Stimulated activated CD4-positive, alpha-beta T cell treated with anti-CD3 and anti-CD28 coated beads, Interleukin-15, amount 100 ng/mL, for 48 hours (primary cell): Measurements from ENCODE around the gene KCNN1.
A peak's percentile ranks its signal among the peaks of the same experiment; 100 is the strongest.
"Not testable (repeated sequence)": the region's sequence is repeated elsewhere in the genome, so short reads cannot be mapped to it uniquely, and the experiment has no call there.

Experiments used
- DNase-seq, 2 donors: peaks; one replicate each; pipeline ENCODE4 v3.0.0-alpha.2; 2020; ENCODE audit warnings: low read depth in 2 of 2

The KCNN1 gene

DNA sequence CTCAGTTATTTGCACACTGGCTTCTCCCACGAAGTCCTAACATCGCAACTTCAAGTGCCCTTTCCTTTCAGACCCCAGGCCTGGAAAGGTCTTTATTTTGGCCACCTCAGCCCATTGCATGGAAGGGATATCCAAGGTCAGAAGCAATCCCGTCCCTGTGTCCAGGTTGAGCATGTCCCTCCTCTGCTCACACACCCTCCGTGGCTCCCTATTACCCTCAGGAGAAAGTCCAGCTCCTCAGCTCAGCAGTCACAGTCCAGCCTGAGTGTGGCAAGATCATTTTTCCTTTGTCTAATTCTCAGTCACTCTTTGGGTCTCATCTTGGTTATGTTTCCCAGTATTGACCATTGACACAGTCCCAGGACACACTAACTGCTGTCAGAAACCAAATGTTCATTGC, 60.2 kb downstream of the KCNN1 start:
- no peak for DNase-seq

DNA sequence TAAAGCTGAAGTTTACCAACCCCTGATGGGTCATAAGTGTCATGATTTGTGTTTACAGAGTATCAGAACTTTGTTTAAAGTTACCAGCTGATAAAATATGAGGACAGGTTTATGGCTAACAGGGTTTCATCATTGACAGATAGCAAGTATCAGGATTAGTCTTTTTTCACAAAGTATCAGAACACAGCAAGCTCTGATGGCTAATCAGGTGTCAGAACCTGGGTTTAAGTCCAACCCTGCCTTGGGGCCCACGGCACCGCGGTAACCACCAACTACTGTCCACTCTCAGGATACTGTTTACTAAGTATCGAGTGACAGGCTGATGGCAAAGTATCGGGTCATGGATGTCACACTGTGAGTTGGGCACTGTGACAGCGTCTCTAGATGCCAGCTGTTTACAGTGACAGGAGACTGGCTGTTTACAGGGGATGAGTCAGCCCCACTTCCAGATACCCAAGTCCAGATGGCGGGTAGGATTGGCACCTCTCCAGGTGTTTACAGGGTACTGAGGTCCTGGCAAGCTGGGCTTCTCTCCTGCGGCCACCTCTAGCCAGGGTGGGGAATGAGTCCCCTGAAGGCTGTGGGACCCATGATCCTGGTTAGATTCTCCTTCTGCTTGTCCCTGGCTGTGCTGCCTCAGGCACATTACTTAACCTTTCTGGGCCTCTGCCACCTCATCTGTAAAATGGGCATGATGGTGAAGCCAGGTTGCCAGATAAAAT, 62.9 kb downstream of the KCNN1 start:
- DNase-seq = no peak

DNA sequence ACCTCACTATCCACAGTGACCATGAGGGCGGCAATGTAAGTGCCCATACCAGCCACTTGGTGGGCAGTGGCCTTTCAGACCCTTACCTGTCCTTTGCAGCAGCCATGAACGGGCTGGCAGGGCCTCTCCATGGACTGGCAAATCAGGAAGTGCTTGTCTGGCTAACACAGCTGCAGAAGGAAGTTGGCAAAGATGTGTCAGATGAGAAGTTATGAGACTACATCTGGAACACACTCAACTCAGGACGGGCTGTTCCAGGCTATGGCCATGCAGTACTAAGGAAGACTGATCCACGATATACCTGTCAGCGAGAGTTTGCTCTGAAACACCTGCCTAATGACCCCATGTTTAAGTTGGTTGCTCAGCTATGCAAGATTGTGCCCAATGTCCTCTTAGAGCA, 64.5 kb downstream of the KCNN1 start:
- DNase-seq = not testable (repeated sequence)

DNA sequence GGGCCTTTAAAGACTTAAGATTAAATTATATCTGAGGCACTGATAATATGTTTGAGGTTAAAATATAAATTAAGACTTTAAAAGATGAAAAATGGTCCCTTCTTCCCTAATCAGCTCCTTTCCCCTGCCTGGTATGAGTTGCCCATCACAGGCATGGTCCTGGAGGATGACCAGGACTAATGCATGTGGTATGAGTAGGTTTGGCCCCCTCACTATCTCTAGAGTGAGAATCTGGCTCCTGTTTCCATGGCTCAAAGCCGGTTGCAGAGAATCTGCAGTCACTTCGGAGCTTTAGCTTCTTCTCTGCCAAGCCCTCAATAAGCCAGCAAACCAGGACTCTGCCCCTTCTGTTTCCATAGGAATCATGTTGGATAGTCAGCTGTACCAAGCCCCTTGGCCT, 65.2 kb downstream of the KCNN1 start:
- not testable (repeated sequence) for DNase-seq

DNA sequence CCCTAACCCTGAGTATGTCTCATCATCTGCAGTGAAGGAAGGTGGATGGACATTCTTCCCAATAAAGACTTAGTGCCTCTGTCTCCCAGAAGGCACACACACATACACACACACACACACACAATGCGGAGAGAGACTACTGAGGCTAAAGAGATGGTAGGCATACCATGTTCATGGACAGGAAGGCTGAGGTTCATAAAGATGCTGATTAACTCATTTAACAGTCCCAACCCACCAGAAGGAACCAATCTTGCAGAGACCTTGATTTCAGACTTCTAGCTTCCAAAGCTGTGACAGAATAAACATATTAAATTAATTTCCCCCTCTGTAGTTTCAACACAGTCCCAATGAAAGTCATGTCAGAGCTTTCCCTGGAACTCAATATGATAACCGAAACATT, 74.1 kb downstream of the KCNN1 start:
- no peak for DNase-seq

GRCh38 chr19:18043676-18044075, 76.8 kb downstream of the KCNN1 start:
- no peak for DNase-seq

- peak; percentile 86 to 89 for DNase-seq
Observed at GRCh38 chr19:18044825-18045304, 78.0 kb downstream of the KCNN1 start.

GRCh38 chr19:18045307-18046050, 78.6 kb downstream of the KCNN1 start:
- DNase-seq = no peak

DNA sequence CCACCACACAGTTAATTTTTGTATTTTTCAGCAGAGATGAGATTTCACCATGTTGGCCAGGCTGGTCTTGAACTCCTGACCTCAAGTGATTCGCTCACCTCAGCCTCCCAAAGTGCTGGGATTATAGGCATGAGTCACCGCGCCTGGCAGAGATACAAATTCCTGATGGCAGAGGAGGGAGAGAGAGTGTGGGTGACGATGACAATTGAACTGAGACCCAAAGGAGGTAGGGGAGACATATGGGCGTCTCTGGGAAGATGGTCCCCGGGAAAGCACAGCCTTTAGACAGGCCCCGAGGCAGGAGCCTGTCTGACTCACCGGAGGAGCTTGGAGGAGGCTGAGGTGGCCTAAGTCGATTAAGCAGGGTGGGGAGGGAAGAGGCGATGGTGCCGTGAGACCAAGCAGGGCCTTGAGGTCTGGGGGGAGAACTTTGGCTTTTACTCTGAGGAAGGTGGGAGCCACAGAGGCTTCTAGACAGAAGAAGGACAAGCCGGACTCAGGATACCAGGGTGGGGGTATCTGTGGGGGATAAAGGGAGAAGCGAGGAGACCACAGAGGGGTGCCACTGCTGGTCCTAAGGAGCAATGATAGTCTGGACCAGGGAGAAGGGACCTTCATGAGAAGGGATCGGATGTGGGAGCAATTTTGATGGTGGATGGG, 79.3 kb downstream of the KCNN1 start:
- no peak for DNase-seq

- DNase-seq = no peak
Observed at GRCh38 chr19:18049385-18049784, 82.5 kb downstream of the KCNN1 start.
